A673 (cell line): ENCODE measurements around the gene CCDC40. TPM values are rescaled to one million over a fixed set of nuclear protein-coding genes. Genes with fewer than 3 reads are reported as not detected.
A peak's percentile ranks its signal among the peaks of the same experiment; 100 is the strongest.

Experiments used
- BruUV-seq: library from RNA; stranded (reverse); fragments of 400-500 nt; replicated peaks from 2 replicates; lab custom pipeline; 2021; lab: Mats Ljungman, UMichigan
- CTCF ChIA-PET: fragments of 300-600 bp; sonication (Branson Sonifier 250); formaldehyde crosslinking; loops from one replicate; lab custom pipeline; 2022; ENCODE audit warnings: antibody characterized with exemption; lab: Charles Lee
- POLR2A ChIA-PET: fragments of 300-600 bp; sonication (Branson Sonifier 250); formaldehyde crosslinking; loops from one replicate; lab custom pipeline; 2022; ENCODE audit warnings: antibody characterized with exemption; ENCODE audit not compliant: low non-redundant PET; lab: Charles Lee
- DNase-seq: peaks from one replicate; pipeline ENCODE4 v3.0.0-alpha.2; 2015; ENCODE audit warnings: low spot score
- H3K27ac ChIP-seq: fragments of 200-600 bp; sonication (generic); 2 replicates; pipeline ENCODE4 v1.5.1; 2016; ENCODE audit warnings: mixed run types, low read depth, mild to moderate bottlenecking, mixed read lengths, antibody characterized with exemption, low read length; ENCODE audit not compliant: poor library complexity, severe bottlenecking
- H3K27me3 ChIP-seq: fragments of 200-600 bp; sonication (generic); replicated peaks from 2 replicates; pipeline ENCODE4 v1.6.1; 2017; ENCODE audit warnings: mixed run types, low read depth, mild to moderate bottlenecking, mixed read lengths, antibody characterized with exemption, low read length; ENCODE audit not compliant: insufficient read depth, poor library complexity
- H3K36me3 ChIP-seq: fragments of 200-600 bp; sonication (generic); 2 replicates; pipeline ENCODE4 v1.6.1; 2016; ENCODE audit warnings: mixed run types, mild to moderate bottlenecking, mixed read lengths, antibody characterized with exemption, low read length; ENCODE audit not compliant: insufficient read depth, poor library complexity, severe bottlenecking
- H3K4me1 ChIP-seq: fragments of 200-600 bp; sonication (generic); 2 replicates; pipeline ENCODE4 v1.6.1; 2017; ENCODE audit warnings: mixed run types, mild to moderate bottlenecking, mixed read lengths, antibody characterized with exemption, low read length; ENCODE audit not compliant: insufficient read depth, poor library complexity, severe bottlenecking
- H3K4me3 ChIP-seq: fragments of 200-600 bp; sonication (generic); 2 replicates; pipeline ENCODE4 v1.5.1; 2016; ENCODE audit warnings: low read depth, mixed run types, mild to moderate bottlenecking, mixed read lengths, low read length; ENCODE audit not compliant: poor library complexity, severe bottlenecking
- H3K9me3 ChIP-seq: fragments of 200-600 bp; sonication (generic); 2 replicates; pipeline ENCODE4 v1.6.1; 2016; ENCODE audit warnings: mixed run types, low read depth, mild to moderate bottlenecking, mixed read lengths, antibody characterized with exemption, low read length; ENCODE audit not compliant: poor library complexity, severe bottlenecking
- CTCF ChIP-seq: fragments of 300-800, 200-600 bp; sonication (generic); conservative IDR thresholded peaks from 2 replicates; pipeline ENCODE4 v1.5.1; 2017; ENCODE audit warnings: low read depth, mild to moderate bottlenecking, antibody characterized with exemption, low read length, moderate library complexity, mixed read lengths
- EZH2 ChIP-seq: fragments of 200-600 bp; sonication (generic); IDR thresholded peaks from 2 replicates; pipeline ENCODE4 v1.6.1; 2017; ENCODE audit warnings: borderline replicate concordance, low read depth, mild to moderate bottlenecking, mixed read lengths, antibody characterized with exemption, low read length; ENCODE audit not compliant: poor library complexity, severe bottlenecking
- intact Hi-C: fragments of 100-400 bp; cut with micrococcal nuclease; formaldehyde crosslinking; loops from one replicate; pipeline ENCODE4 v1.10.0; 2022; ENCODE audit not compliant: unreplicated experiment
- total RNA-seq: library from RNA; stranded (reverse); gene quantifications from 2 replicates; pipeline ENCODE4 v1.2.3, GENCODE V29; 2021

The CCDC40 gene
- total RNA-seq, 1 experiment from 2014 or later, result 3.5 TPM

DNA sequence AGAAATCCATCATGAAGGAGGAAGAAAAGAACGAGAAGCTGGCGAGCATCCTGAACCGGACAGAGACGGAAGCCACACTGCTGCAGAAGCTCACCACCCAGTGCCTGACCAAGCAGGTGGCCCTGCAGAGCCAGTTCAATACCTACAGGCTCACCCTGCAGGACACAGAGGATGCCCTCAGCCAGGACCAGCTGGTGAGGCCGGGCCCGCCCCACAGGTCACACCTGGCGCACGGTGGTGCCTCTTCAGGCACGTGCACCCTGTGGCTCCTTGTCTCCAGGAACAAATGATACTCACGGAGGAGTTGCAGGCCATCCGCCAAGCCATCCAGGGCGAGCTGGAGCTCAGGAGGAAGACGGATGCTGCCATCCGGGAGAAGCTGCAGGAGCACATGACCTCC is 45.2 kb downstream of the CCDC40 start:
- ChIA-PET POLR2A (no interaction called here), CTCF (no interaction called here)
- Histone ChIP-seq H3K4me1 (no peaks in the 10 kb centered on the region), H3K27me3 (no peaks in the 10 kb centered on the region), H3K27ac (no peak overlapping the region), H3K36me3 (no peaks in the 10 kb centered on the region), H3K9me3 (no peaks in the 10 kb centered on the region), H3K4me3 (no peak overlapping the region)
- intact Hi-C loops, result loop anchor here (5.0 kb wide), 1 partner anchor 281 kb away; no protein-coding TSS in a partner anchor
- DNase-seq, result no peak
- no peak for TF ChIP-seq CTCF
- TF ChIP-seq EZH2, result no peak
- no TSS peak for BruUV-seq

- TF ChIP-seq EZH2, result no peak
- peak; percentile 88 for TF ChIP-seq CTCF
These were observed 46.1 kb downstream of the CCDC40 start for GRCh38 chr17:80082403-80083135.

DNA sequence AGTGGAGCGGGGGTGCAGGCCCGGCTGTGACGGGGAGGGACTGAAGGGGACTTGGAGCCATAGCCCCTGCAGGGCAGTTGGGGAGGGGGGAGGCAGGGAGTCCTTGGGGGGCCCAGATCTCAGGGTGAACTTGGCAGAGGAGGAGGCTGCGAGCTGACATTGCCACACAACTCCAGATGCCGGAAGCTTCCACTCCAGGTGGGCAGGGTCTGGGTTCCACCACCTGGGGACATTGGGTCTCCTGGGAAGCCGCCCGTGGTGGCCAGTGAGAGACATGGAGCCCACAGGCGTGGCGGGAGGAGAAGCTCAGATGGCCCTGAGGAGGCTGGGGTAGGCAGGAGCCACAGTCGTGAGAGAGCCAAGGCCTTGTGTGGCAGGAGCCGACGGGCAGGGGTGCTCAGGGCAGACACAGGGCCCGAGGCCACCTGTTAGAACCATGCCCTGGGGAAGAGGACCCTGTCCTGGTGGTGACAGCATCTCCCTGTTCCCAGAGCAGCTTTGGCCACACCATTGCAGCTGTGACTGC is 46.8 kb downstream of the CCDC40 start:
- Histone ChIP-seq H3K4me1 (no peaks in the 10 kb centered on the region), H3K27ac (no peak overlapping the region), H3K36me3 (no peaks in the 10 kb centered on the region), H3K4me3 (no peak overlapping the region), H3K9me3 (no peaks in the 10 kb centered on the region), H3K27me3 (no peaks in the 10 kb centered on the region)
- no peak for DNase-seq
- BruUV-seq, result no TSS peak
- ChIA-PET CTCF (interaction anchor here (0.7 to 2.1 kb wide), 4 partner anchors 18 to 293 kb away, joined by 3 to 5 read pairs (median 3); partner anchors contain the start of gene GAA), POLR2A (no interaction called here)
- TF ChIP-seq CTCF (no peak), EZH2 (no peak)
- intact Hi-C loops, result loop anchor here (5.0 kb wide), 1 partner anchor 279 kb away; no protein-coding TSS in a partner anchor

More at GRCh38 chr17:80082403-80083135, 46.1 kb downstream of the CCDC40 start:
- H3K27ac ChIP-seq, result no peak overlapping the region
- intact Hi-C loops, result loop anchor here (5.0 kb wide), 1 partner anchor 280 kb away; no protein-coding TSS in a partner anchor
- H3K27me3 ChIP-seq, result no peaks in the 10 kb centered on the region
- peak; percentile 84 for DNase-seq
- H3K36me3 ChIP-seq, result no peaks in the 10 kb centered on the region
- no peaks in the 10 kb centered on the region for H3K9me3 ChIP-seq
- no peaks in the 10 kb centered on the region for H3K4me1 ChIP-seq
- H3K4me3 ChIP-seq, result peak overlapping the region; percentile 27
- BruUV-seq, result no TSS peak
- POLR2A ChIA-PET, result no interaction called here
- CTCF ChIA-PET, result interaction anchor here (0.6 to 2.1 kb wide), 5 partner anchors 19 to 293 kb away, joined by 3 to 5 read pairs (median 3); partner anchors contain the start of gene GAA
